Raji (cell line): ENCODE results near the gene CACNA2D4.

Experiments used
- POLR2A ChIP-seq: IDR thresholded peaks from 2 replicates; pipeline ENCODE4 v1.6.1; 2011; ENCODE audit warnings: low read depth, low read length, control low read depth; ENCODE audit not compliant: insufficient read depth

The CACNA2D4 gene

GRCh38 chr12:1914114-1914911, 4.1 kb downstream of the CACNA2D4 start:
- TF ChIP-seq POLR2A = no peak

- no peak for TF ChIP-seq POLR2A
These were observed 4.9 kb downstream of the CACNA2D4 start for GRCh38 chr12:1913377-1914113.

GRCh38 chr12:1912580-1913376, 5.7 kb downstream of the CACNA2D4 start:
- no peak for TF ChIP-seq POLR2A

GRCh38 chr12:1911598-1912575, 6.6 kb downstream of the CACNA2D4 start:
- TF ChIP-seq POLR2A = no peak

- TF ChIP-seq POLR2A = no peak
These were observed 8.0 kb downstream of the CACNA2D4 start for GRCh38 chr12:1910468-1910867.

GRCh38 chr12:1908758-1909157, 9.7 kb downstream of the CACNA2D4 start:
- no peak for TF ChIP-seq POLR2A

GRCh38 chr12:1907652-1908611, 10.5 kb downstream of the CACNA2D4 start:
- TF ChIP-seq POLR2A = no peak

- TF ChIP-seq POLR2A = no peak
These were observed 11.9 kb downstream of the CACNA2D4 start for GRCh38 chr12:1906579-1906978.

- TF ChIP-seq POLR2A = no peak
These were observed 13.6 kb downstream of the CACNA2D4 start for GRCh38 chr12:1904875-1905274.

- no peak for TF ChIP-seq POLR2A
These were observed 21.5 kb downstream of the CACNA2D4 start for GRCh38 chr12:1896964-1897363.

- no peak for TF ChIP-seq POLR2A
These were observed 27.6 kb downstream of the CACNA2D4 start for GRCh38 chr12:1890810-1891209.

GRCh38 chr12:1890119-1890703, 28.2 kb downstream of the CACNA2D4 start:
- no peak for TF ChIP-seq POLR2A

- TF ChIP-seq POLR2A = no peak
These were observed 29.5 kb downstream of the CACNA2D4 start for GRCh38 chr12:1888923-1889322.
